ENCODE results near the gene MED13.

DNA sequence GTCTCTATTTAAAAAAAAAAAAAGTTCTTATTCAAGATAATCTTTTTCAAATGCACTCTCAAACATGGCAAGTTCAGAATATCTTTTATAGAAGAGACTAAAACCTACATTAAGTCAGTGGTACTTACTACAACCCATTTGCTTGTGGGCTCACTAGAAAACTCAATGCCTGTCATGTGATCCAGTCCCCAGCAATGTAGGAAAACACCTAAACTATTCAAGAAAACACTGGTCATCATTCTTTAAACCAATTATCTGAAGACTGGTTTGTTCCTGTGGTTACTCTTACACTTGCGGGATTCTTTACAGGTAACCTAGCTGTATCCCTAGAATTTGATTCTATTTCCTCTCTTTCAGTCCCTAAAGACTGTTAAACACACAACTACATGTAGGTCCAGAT is 19.6 kb downstream of the MED13 start:
- TF ChIP-seq, protein P1, sequence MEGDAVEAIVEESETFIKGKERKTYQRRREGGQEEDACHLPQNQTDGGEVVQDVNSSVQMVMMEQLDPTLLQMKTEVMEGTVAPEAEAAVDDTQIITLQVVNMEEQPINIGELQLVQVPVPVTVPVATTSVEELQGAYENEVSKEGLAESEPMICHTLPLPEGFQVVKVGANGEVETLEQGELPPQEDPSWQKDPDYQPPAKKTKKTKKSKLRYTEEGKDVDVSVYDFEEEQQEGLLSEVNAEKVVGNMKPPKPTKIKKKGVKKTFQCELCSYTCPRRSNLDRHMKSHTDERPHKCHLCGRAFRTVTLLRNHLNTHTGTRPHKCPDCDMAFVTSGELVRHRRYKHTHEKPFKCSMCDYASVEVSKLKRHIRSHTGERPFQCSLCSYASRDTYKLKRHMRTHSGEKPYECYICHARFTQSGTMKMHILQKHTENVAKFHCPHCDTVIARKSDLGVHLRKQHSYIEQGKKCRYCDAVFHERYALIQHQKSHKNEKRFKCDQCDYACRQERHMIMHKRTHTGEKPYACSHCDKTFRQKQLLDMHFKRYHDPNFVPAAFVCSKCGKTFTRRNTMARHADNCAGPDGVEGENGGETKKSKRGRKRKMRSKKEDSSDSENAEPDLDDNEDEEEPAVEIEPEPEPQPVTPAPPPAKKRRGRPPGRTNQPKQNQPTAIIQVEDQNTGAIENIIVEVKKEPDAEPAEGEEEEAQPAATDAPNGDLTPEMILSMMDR (IDR thresholded peaks at IDR 0.05), result no peak
- no peak for TF ChIP-seq RAD21 (IDR thresholded peaks at IDR 0.05; ENCODE audit: low read length)
- no peak for TF ChIP-seq EP300 (IDR thresholded peaks at IDR 0.05; ENCODE audit: borderline replicate concordance in 1 of 2, low read depth in 1 of 2, low read length in 1 of 2)
- TF ChIP-seq REST (IDR thresholded peaks at IDR 0.05; ENCODE audit: low read depth, low read length), result no peak
- TF ChIP-seq MEF2A (IDR thresholded peaks at IDR 0.05; ENCODE audit: borderline replicate concordance, low read depth), result no peak
- no peak for TF ChIP-seq YY1 (IDR thresholded peaks at IDR 0.05; ENCODE audit: low read depth)
- TF ChIP-seq USF1 (IDR thresholded peaks at IDR 0.05; ENCODE audit: borderline replicate concordance, low read depth), result no peak
- no peak for TF ChIP-seq CHD2 (IDR thresholded peaks at IDR 0.05; ENCODE audit: low read length, partially characterized antibody)
- TF ChIP-seq POLR2AphosphoS5 (IDR thresholded peaks at IDR 0.05; ENCODE audit: low read depth, low read length), result no peak
- TF ChIP-seq RFX5 (IDR thresholded peaks at IDR 0.05; ENCODE audit: low read length), result no peak
- no peak for TF ChIP-seq NRF1 (IDR thresholded peaks at IDR 0.05; ENCODE audit: low read depth, low read length)

All from SK-N-SH (cell line).